ENCODE data around the gene IL4. TPM values are rescaled to one million over a fixed set of nuclear protein-coding genes. Genes with fewer than 3 reads are reported as not detected.

IL4 gene
- total and polyA plus RNA-seq, 9 of the 15 experiments (the other 6 are each of a cell fraction or from before 2014, with no cell fraction given): 0.22 to 0.62 TPM; not detected in 7

DNA sequence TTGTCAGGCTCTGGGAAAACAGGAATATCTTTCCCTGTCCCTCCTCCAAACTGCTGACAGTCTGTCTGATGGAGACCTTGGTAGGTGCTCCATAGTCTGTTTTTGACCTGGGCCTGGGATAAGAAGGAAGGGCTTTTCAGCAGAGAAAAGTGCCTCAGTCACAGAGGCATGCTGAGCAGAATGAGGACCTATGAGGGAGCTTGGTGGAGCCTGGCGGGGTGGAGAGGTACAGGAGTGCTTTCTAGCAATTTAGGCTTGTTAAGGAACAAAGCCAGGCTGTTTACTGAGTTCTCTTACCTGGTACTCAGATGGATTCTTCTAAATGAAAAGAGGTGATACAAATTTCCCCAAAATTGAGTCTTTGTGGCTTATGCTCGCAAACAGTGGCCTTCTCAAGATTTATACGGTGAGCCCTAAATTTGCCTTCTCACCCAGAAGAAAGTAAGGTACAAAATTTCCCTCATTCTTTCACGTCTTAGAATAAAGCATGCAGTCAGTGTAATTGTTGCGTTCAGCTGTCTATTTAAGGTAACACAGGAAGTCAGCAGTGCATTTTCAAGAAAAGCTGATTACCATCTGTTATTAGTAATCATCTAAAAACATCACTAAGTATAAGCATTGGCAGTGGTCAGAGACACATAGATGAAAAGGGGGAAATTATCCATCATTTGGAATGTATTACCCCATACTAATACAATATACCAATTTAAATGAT is 44.4 kb upstream of the IL4 start (continued):
- TF ChIP-seq, protein P1, sequence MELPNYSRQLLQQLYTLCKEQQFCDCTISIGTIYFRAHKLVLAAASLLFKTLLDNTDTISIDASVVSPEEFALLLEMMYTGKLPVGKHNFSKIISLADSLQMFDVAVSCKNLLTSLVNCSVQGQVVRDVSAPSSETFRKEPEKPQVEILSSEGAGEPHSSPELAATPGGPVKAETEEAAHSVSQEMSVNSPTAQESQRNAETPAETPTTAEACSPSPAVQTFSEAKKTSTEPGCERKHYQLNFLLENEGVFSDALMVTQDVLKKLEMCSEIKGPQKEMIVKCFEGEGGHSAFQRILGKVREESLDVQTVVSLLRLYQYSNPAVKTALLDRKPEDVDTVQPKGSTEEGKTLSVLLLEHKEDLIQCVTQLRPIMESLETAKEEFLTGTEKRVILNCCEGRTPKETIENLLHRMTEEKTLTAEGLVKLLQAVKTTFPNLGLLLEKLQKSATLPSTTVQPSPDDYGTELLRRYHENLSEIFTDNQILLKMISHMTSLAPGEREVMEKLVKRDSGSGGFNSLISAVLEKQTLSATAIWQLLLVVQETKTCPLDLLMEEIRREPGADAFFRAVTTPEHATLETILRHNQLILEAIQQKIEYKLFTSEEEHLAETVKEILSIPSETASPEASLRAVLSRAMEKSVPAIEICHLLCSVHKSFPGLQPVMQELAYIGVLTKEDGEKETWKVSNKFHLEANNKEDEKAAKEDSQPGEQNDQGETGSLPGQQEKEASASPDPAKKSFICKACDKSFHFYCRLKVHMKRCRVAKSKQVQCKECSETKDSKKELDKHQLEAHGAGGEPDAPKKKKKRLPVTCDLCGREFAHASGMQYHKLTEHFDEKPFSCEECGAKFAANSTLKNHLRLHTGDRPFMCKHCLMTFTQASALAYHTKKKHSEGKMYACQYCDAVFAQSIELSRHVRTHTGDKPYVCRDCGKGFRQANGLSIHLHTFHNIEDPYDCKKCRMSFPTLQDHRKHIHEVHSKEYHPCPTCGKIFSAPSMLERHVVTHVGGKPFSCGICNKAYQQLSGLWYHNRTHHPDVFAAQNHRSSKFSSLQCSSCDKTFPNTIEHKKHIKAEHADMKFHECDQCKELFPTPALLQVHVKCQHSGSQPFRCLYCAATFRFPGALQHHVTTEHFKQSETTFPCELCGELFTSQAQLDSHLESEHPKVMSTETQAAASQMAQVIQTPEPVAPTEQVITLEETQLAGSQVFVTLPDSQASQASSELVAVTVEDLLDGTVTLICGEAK (IDR thresholded peaks at IDR 0.05): no peak
- TF ChIP-seq, protein P1 (CRISPR knock-in tag; IDR thresholded peaks at IDR 0.05): no peak
- TF ChIP-seq TBL1XR1 (IDR thresholded peaks at IDR 0.05; ENCODE audit: low read length in 2 of 2): no peak
- TF ChIP-seq, protein P2, sequence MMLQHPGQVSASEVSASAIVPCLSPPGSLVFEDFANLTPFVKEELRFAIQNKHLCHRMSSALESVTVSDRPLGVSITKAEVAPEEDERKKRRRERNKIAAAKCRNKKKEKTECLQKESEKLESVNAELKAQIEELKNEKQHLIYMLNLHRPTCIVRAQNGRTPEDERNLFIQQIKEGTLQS (IDR thresholded peaks at IDR 0.05): no peak
- TF ChIP-seq, protein P2 (CRISPR knock-in tag; conservative IDR thresholded peaks at IDR 0.05): no peak
- TF ChIP-seq RBM14 (IDR thresholded peaks at IDR 0.05; ENCODE audit: borderline replicate concordance, insufficient read depth, low read depth, low read length): no peak
- TF ChIP-seq, protein P3, sequence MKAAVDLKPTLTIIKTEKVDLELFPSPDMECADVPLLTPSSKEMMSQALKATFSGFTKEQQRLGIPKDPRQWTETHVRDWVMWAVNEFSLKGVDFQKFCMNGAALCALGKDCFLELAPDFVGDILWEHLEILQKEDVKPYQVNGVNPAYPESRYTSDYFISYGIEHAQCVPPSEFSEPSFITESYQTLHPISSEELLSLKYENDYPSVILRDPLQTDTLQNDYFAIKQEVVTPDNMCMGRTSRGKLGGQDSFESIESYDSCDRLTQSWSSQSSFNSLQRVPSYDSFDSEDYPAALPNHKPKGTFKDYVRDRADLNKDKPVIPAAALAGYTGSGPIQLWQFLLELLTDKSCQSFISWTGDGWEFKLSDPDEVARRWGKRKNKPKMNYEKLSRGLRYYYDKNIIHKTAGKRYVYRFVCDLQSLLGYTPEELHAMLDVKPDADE (conservative IDR thresholded peaks at IDR 0.05; ENCODE audit: control insufficient read depth, low read depth, low read length): no peak
- TF ChIP-seq JUND (IDR thresholded peaks at IDR 0.05; ENCODE audit: borderline replicate concordance, low read depth, low read length): no peak
- no peak for TF ChIP-seq JUND (tag; IDR thresholded peaks at IDR 0.05; ENCODE audit: borderline replicate concordance, low read depth, low read length)
- no peak for TF ChIP-seq POLR2G (IDR thresholded peaks at IDR 0.05; ENCODE audit: low read depth, low read length)

Data from K562 (cell line).